ENCODE data around the gene SLC39A11.

The SLC39A11 gene

GRCh38 chr17:73128496-73128895 lies 36.0 kb upstream of the SLC39A11 start:
- Histone ChIP-seq H3K27me3 (ENCODE audit: control insufficient read depth, insufficient read depth, low read length) (no peaks in the 10 kb centered on the region), H3K9ac (ENCODE audit: low read depth, low read length) (no peak overlapping the region), H3K9me3 (ENCODE audit: control insufficient read depth, insufficient read depth, low read length) (no peaks in the 10 kb centered on the region), H3K27ac (ENCODE audit: low read depth, low read length) (no peak overlapping the region), H3K4me1 (ENCODE audit: control insufficient read depth, insufficient read depth, low read length) (peaks cover 13% of the 10 kb centered on the region), H3K36me3 (ENCODE audit: control insufficient read depth, insufficient read depth, low read length) (no peaks in the 10 kb centered on the region), H3K4me3 (ENCODE audit: low read depth, low read length) (no peak overlapping the region)

GRCh38 chr17:73126716-73127473 lies 34.4 kb upstream of the SLC39A11 start:
- Histone ChIP-seq H3K4me3 (ENCODE audit: low read depth, low read length) (no peak overlapping the region), H3K4me1 (ENCODE audit: control insufficient read depth, insufficient read depth, low read length) (peaks cover 8% of the 10 kb centered on the region; the same call in 1 of the 2 replicates), H3K27me3 (ENCODE audit: control insufficient read depth, insufficient read depth, low read length) (no peaks in the 10 kb centered on the region), H3K9me3 (ENCODE audit: control insufficient read depth, insufficient read depth, low read length) (no peaks in the 10 kb centered on the region), H3K9ac (ENCODE audit: low read depth, low read length) (no peak overlapping the region), H3K36me3 (ENCODE audit: control insufficient read depth, insufficient read depth, low read length) (no peaks in the 10 kb centered on the region), H3K27ac (ENCODE audit: low read depth, low read length) (no peak overlapping the region)

- no peak overlapping the region for H3K27ac ChIP-seq (ENCODE audit: low read depth, low read length)
- H3K36me3 ChIP-seq (ENCODE audit: control insufficient read depth, insufficient read depth, low read length): no peaks in the 10 kb centered on the region
- H3K9me3 ChIP-seq (ENCODE audit: control insufficient read depth, insufficient read depth, low read length): no peaks in the 10 kb centered on the region
- H3K4me1 ChIP-seq (ENCODE audit: control insufficient read depth, insufficient read depth, low read length): 0 out of 2 replicates have a peak, but pooled peaks cover 5% of the 10 kb centered on the region
- H3K4me3 ChIP-seq (ENCODE audit: low read depth, low read length): no peak overlapping the region
- H3K9ac ChIP-seq (ENCODE audit: low read depth, low read length): no peak overlapping the region
- H3K27me3 ChIP-seq (ENCODE audit: control insufficient read depth, insufficient read depth, low read length): no peaks in the 10 kb centered on the region
These were observed 31.3 kb upstream of the SLC39A11 start for GRCh38 chr17:73123606-73124320.

GRCh38 chr17:73122953-73123605 lies 30.6 kb upstream of the SLC39A11 start:
- H3K27ac ChIP-seq (ENCODE audit: low read depth, low read length): no peak overlapping the region
- H3K4me1 ChIP-seq (ENCODE audit: control insufficient read depth, insufficient read depth, low read length): 0 out of 2 replicates have a peak, but pooled peaks cover 5% of the 10 kb centered on the region
- H3K9me3 ChIP-seq (ENCODE audit: control insufficient read depth, insufficient read depth, low read length): no peaks in the 10 kb centered on the region
- H3K36me3 ChIP-seq (ENCODE audit: control insufficient read depth, insufficient read depth, low read length): no peaks in the 10 kb centered on the region
- no peak overlapping the region for H3K9ac ChIP-seq (ENCODE audit: low read depth, low read length)
- H3K4me3 ChIP-seq (ENCODE audit: low read depth, low read length): no peak overlapping the region
- H3K27me3 ChIP-seq (ENCODE audit: control insufficient read depth, insufficient read depth, low read length): no peaks in the 10 kb centered on the region

GRCh38 chr17:73121506-73121905 lies 29.0 kb upstream of the SLC39A11 start:
- no peak overlapping the region for H3K9ac ChIP-seq (ENCODE audit: low read depth, low read length)
- no peaks in the 10 kb centered on the region for H3K27me3 ChIP-seq (ENCODE audit: control insufficient read depth, insufficient read depth, low read length)
- no peak overlapping the region for H3K4me3 ChIP-seq (ENCODE audit: low read depth, low read length)
- no peaks in the 10 kb centered on the region for H3K9me3 ChIP-seq (ENCODE audit: control insufficient read depth, insufficient read depth, low read length)
- H3K36me3 ChIP-seq (ENCODE audit: control insufficient read depth, insufficient read depth, low read length): no peaks in the 10 kb centered on the region
- H3K27ac ChIP-seq (ENCODE audit: low read depth, low read length): no peak overlapping the region
- 0 out of 2 replicates have a peak, but pooled peaks cover 5% of the 10 kb centered on the region for H3K4me1 ChIP-seq (ENCODE audit: control insufficient read depth, insufficient read depth, low read length)

- no peaks in the 10 kb centered on the region for H3K27me3 ChIP-seq (ENCODE audit: control insufficient read depth, insufficient read depth, low read length)
- 0 out of 2 replicates have a peak, but pooled peaks cover 5% of the 10 kb centered on the region for H3K4me1 ChIP-seq (ENCODE audit: control insufficient read depth, insufficient read depth, low read length)
- no peak overlapping the region for H3K9ac ChIP-seq (ENCODE audit: low read depth, low read length)
- H3K27ac ChIP-seq (ENCODE audit: low read depth, low read length): no peak overlapping the region
- H3K36me3 ChIP-seq (ENCODE audit: control insufficient read depth, insufficient read depth, low read length): no peaks in the 10 kb centered on the region
- no peak overlapping the region for H3K4me3 ChIP-seq (ENCODE audit: low read depth, low read length)
- no peaks in the 10 kb centered on the region for H3K9me3 ChIP-seq (ENCODE audit: control insufficient read depth, insufficient read depth, low read length)
These were observed 27.1 kb upstream of the SLC39A11 start for GRCh38 chr17:73119631-73120030.

- no peaks in the 10 kb centered on the region for H3K36me3 ChIP-seq (ENCODE audit: control insufficient read depth, insufficient read depth, low read length)
- H3K9me3 ChIP-seq (ENCODE audit: control insufficient read depth, insufficient read depth, low read length): no peaks in the 10 kb centered on the region
- no peak overlapping the region for H3K9ac ChIP-seq (ENCODE audit: low read depth, low read length)
- no peak overlapping the region for H3K27ac ChIP-seq (ENCODE audit: low read depth, low read length)
- 0 out of 2 replicates have a peak, but pooled peaks cover 5% of the 10 kb centered on the region for H3K4me1 ChIP-seq (ENCODE audit: control insufficient read depth, insufficient read depth, low read length)
- no peaks in the 10 kb centered on the region for H3K27me3 ChIP-seq (ENCODE audit: control insufficient read depth, insufficient read depth, low read length)
- no peak overlapping the region for H3K4me3 ChIP-seq (ENCODE audit: low read depth, low read length)
These were observed 26.5 kb upstream of the SLC39A11 start for GRCh38 chr17:73118951-73119391.

GRCh38 chr17:73118139-73118538 lies 25.7 kb upstream of the SLC39A11 start:
- Histone ChIP-seq H3K9me3 (ENCODE audit: control insufficient read depth, insufficient read depth, low read length) (no peaks in the 10 kb centered on the region), H3K27ac (ENCODE audit: low read depth, low read length) (no peak overlapping the region), H3K4me1 (ENCODE audit: control insufficient read depth, insufficient read depth, low read length) (peaks cover 6% of the 10 kb centered on the region; the same call in 1 of the 2 replicates), H3K4me3 (ENCODE audit: low read depth, low read length) (no peak overlapping the region), H3K27me3 (ENCODE audit: control insufficient read depth, insufficient read depth, low read length) (no peaks in the 10 kb centered on the region), H3K36me3 (ENCODE audit: control insufficient read depth, insufficient read depth, low read length) (no peaks in the 10 kb centered on the region), H3K9ac (ENCODE audit: low read depth, low read length) (no peak overlapping the region)

GRCh38 chr17:73112246-73112645 lies 19.8 kb upstream of the SLC39A11 start:
- Histone ChIP-seq H3K27ac (ENCODE audit: low read depth, low read length) (no peak overlapping the region), H3K36me3 (ENCODE audit: control insufficient read depth, insufficient read depth, low read length) (no peaks in the 10 kb centered on the region), H3K4me3 (ENCODE audit: low read depth, low read length) (no peak overlapping the region), H3K9ac (ENCODE audit: low read depth, low read length) (no peak overlapping the region), H3K4me1 (ENCODE audit: control insufficient read depth, insufficient read depth, low read length) (peaks cover 3% of the 10 kb centered on the region; the same call in 1 of the 2 replicates), H3K9me3 (ENCODE audit: control insufficient read depth, insufficient read depth, low read length) (no peaks in the 10 kb centered on the region), H3K27me3 (ENCODE audit: control insufficient read depth, insufficient read depth, low read length) (no peaks in the 10 kb centered on the region)

- H3K36me3 ChIP-seq (ENCODE audit: control insufficient read depth, insufficient read depth, low read length): no peaks in the 10 kb centered on the region
- H3K4me1 ChIP-seq (ENCODE audit: control insufficient read depth, insufficient read depth, low read length): peaks cover 3% of the 10 kb centered on the region; the same call in 1 of the 2 replicates
- H3K9me3 ChIP-seq (ENCODE audit: control insufficient read depth, insufficient read depth, low read length): no peaks in the 10 kb centered on the region
- H3K27ac ChIP-seq (ENCODE audit: low read depth, low read length): no peak overlapping the region
- no peak overlapping the region for H3K9ac ChIP-seq (ENCODE audit: low read depth, low read length)
- H3K4me3 ChIP-seq (ENCODE audit: low read depth, low read length): no peak overlapping the region
- no peaks in the 10 kb centered on the region for H3K27me3 ChIP-seq (ENCODE audit: control insufficient read depth, insufficient read depth, low read length)
These were observed 18.9 kb upstream of the SLC39A11 start for GRCh38 chr17:73111386-73111785.

Data from HUES48 (cell line).